ES-I3 (cell line): ENCODE measurements around the gene SAPCD1.
A peak's percentile ranks its signal among the peaks of the same experiment; 100 is the strongest.
"Not testable (repeated sequence)": the region's sequence is repeated elsewhere in the genome, so short reads cannot be mapped to it uniquely, and the experiment has no call there.

Source experiments
- H3K36me3 ChIP-seq: 2 replicates; pipeline ENCODE4 v1.6.1; 2013; ENCODE audit warnings: mild to moderate bottlenecking, low read length, control low read depth, moderate library complexity; ENCODE audit not compliant: insufficient read depth
- H3K4me1 ChIP-seq: 2 replicates; pipeline ENCODE4 v1.6.1; 2013; ENCODE audit warnings: mild to moderate bottlenecking, control low read depth, low read length; ENCODE audit not compliant: insufficient read depth
- H3K9ac ChIP-seq: 2 replicates; pipeline ENCODE4 v1.6.1; 2013; ENCODE audit warnings: low read depth, mild to moderate bottlenecking, low read length, moderate library complexity
- H3K9me3 ChIP-seq: 2 replicates; pipeline ENCODE4 v1.6.1; 2013; ENCODE audit warnings: mild to moderate bottlenecking, low read length, moderate library complexity; ENCODE audit not compliant: control insufficient read depth, insufficient read depth

SAPCD1 gene

DNA sequence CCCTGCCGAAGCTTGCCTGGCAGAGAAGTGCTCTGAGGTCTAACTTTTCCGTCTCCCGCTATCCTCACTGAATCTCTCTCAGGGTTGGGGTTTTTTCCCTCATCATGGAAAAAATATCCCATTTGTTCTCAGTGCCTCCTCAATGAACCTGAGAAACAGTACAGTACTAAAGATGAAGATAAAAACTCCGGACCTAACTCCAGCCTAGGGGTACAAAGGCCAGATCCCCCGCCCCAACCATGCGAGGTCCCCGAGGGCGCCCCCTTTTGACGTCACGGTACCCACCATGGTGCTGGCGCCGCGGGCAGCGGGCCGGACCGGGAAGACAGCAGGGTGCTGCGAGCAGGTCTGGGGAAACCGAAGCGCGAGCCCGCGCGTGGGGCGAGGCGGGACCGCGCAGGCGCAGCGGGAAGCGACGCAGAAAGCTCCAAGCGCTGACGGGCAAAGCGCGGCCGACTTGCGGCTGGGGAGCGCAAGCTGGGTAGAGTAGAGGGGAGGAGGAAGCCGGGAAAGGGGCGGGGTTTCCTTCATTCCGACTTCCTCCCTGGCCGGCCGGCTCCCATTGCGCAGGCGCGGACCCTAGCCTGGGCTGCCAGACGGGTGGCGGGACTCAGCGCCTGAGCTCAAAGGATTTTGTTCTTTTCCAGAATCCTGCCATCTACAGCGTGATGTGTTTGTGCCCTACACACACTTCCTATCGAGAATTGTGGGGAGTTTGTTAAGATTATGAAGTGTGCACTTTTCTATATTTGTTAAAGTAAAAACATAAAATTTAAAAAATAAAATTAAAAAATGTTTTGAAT, 44.2 kb downstream of the SAPCD1 start, which contains the start of gene LSM2:
Gene LSM2 (minus strand): TSS at position 497 of the 803 bp plus-strand sequence. CDS start 209 bp downstream, at position 288.
- H3K36me3 ChIP-seq = no peaks in the 10 kb centered on the region

DNA sequence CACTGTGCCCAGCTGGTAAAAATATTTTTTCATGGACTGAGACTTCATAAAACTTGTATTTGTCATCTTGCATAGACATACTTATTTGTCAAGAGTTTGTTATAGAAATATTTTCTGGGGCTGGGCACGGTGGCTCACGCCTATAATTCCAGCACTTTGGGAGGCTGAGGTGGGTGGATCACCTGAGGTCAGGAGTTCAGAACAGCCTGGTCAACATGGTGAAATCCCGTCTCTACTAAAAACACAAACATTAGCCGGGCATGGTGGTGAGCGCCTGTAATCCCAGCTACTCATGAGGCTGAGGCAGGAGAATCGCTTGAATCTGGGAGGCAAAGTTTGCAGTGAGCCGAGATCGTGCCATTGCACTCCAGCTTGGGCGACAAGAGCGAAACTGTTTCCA, 46.1 kb downstream of the SAPCD1 start:
- not testable (repeated sequence) for H3K9ac ChIP-seq, H3K4me1 ChIP-seq, H3K36me3 ChIP-seq, H3K9me3 ChIP-seq

More for the DNA sequence above, 44.2 kb downstream of the SAPCD1 start, which contains the start of gene LSM2:
- H3K9ac ChIP-seq = peak within 1 kb of the TSS; percentile 84
- H3K4me1 ChIP-seq = no peaks in the 10 kb centered on the region
- H3K9me3 ChIP-seq = no peaks in the 10 kb centered on the region

DNA sequence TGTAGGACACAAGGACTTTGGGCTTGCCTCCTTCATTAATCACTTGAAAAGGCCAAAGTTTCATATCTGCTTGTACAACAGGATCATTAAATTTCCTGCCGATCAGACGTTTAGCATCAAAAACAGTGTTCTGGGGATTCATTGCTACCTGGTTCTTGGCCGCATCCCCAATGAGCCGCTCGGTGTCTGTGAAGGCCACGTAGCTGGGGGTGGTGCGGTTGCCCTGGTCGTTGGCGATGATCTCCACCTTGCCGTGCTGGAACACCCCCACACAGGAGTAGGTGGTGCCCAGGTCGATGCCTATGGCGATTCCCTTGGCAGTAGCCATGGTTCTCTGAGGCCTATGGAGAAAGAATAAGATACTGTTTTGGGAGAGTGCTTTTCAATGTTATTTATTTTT, 49.2 kb downstream of the SAPCD1 start:
- no peaks in the 10 kb centered on the region for H3K36me3 ChIP-seq
- no peak overlapping the region for H3K9ac ChIP-seq
- no peaks in the 10 kb centered on the region for H3K4me1 ChIP-seq
- H3K9me3 ChIP-seq = no peaks in the 10 kb centered on the region

DNA sequence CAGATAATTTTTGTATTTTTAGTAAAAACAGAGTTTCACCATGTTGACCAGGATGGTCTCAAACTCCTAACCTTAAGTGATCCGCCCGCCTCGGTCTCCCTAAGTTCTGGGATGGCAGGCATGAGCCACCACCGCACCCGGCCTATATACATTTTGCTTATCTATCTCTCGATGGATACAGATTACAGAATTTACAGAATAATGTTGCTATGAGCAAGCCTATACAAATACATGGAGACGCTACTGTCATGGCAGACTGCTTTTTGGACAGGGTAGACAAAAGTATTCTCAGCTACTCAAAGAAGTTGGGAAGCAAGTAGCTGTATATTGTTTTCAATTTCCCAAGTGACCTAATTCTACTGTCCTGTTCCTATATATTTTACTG, 51.0 kb downstream of the SAPCD1 start:
- no peaks in the 10 kb centered on the region for H3K36me3 ChIP-seq
- H3K9ac ChIP-seq = peak overlapping the region; percentile 62
- H3K9me3 ChIP-seq = no peaks in the 10 kb centered on the region
- 0 out of 2 replicates have a peak, but pooled peaks cover 3% of the 10 kb centered on the region for H3K4me1 ChIP-seq
